GM12878 (cell line): ENCODE data around the gene GSC2. TPM values are rescaled to one million over a fixed set of nuclear protein-coding genes. Genes with fewer than 3 reads are reported as not detected.

Experiments used
- ATAC-seq: fragments of 200-7000 bp; cut with Tn5 transposase; 3 replicates; pipeline ENCODE4 v1.9.1; 2020; ENCODE audit warnings: mild to moderate bottlenecking, moderate library complexity
- BruUV-seq: library from RNA; stranded (reverse); fragments of 400-500 nt; replicated peaks from 2 replicates; lab custom pipeline; 2021; lab: Mats Ljungman, UMichigan
- CTCF ChIA-PET: fragments of 300-600 bp; sonication (Branson Sonifier 250); formaldehyde crosslinking; extraction: SDS; loops from one replicate; lab custom pipeline; 2021; ENCODE audit warnings: inconsistent platforms; lab: Yijun Ruan, JAX
- POLR2A ChIA-PET: fragments of 350-600 bp; formaldehyde crosslinking; extraction: SDS; loops from one replicate; lab custom pipeline; 2021; ENCODE audit warnings: inconsistent platforms; lab: Charles Lee
- RAD21 ChIA-PET: fragments of 300-600 bp; sonication (Branson Sonifier 250); formaldehyde crosslinking; loops from one replicate; lab custom pipeline; 2023; ENCODE audit warnings: antibody characterized with exemption; ENCODE audit not compliant: unreplicated experiment; lab: Charles Lee
- SMC1A ChIA-PET: fragments of 300-600 bp; sonication (Branson Sonifier 250); formaldehyde crosslinking; loops from one replicate; lab custom pipeline; 2023; ENCODE audit not compliant: unreplicated experiment, uncharacterized antibody; lab: Charles Lee
- DNase-seq: peaks from one replicate; pipeline ENCODE4 v3.0.0-alpha.2; 2011; ENCODE audit warnings: low read depth, low spot score
- FAIRE-seq: peaks from 3 replicates; lab custom pipeline; 2011; peaks lifted over from hg19 to GRCh38; lab: Jason Lieb, UNC
- H2AFZ ChIP-seq: 2 replicates; pipeline ENCODE4 v1.6.0; 2011; ENCODE audit warnings: low read depth, low read length, control low read depth; ENCODE audit not compliant: control insufficient read depth
- H3K27ac ChIP-seq: 2 replicates; pipeline ENCODE4 v1.5.1; 2011; ENCODE audit warnings: control low read depth; ENCODE audit not compliant: control insufficient read depth, insufficient read depth
- H3K27me3 ChIP-seq, 2 experiments: replicated peaks in 1 of 2; 2 replicates each; pipeline versions ENCODE4 v1.6.0 to v1.6.1; 2011; ENCODE audit warnings: low read length in 1 of 2; ENCODE audit not compliant: control insufficient read depth in 2 of 2, insufficient read depth in 2 of 2
- H3K36me3 ChIP-seq, 2 experiments: 2 replicates each; pipeline ENCODE4 v1.5.1; 2011; ENCODE audit warnings: low read length in 1 of 2; ENCODE audit not compliant: control insufficient read depth in 2 of 2, insufficient read depth in 2 of 2
- H3K4me1 ChIP-seq: 2 replicates; pipeline ENCODE4 v1.6.1; 2011; ENCODE audit warnings: mild to moderate bottlenecking, low read length, moderate library complexity, mixed read lengths; ENCODE audit not compliant: control insufficient read depth, insufficient read depth
- H3K4me2 ChIP-seq: 2 replicates; pipeline ENCODE4 v1.6.0; 2011; ENCODE audit warnings: control low read depth; ENCODE audit not compliant: control insufficient read depth, insufficient read depth
- H3K4me3 ChIP-seq: fragments of 200-600 bp; sonication (generic); 2 replicates; pipeline ENCODE4 v1.5.1; 2016
- H3K79me2 ChIP-seq: 2 replicates; pipeline ENCODE4 v1.6.0; 2011; ENCODE audit warnings: low read length; ENCODE audit not compliant: control insufficient read depth, insufficient read depth
- H3K9ac ChIP-seq: 2 replicates; pipeline ENCODE4 v1.8.0; 2011; ENCODE audit warnings: low read length, control low read depth, mixed read lengths; ENCODE audit not compliant: control insufficient read depth, insufficient read depth
- H3K9me3 ChIP-seq: replicated peaks from 3 replicates; pipeline ENCODE4 v1.5.1; 2011; ENCODE audit warnings: mild to moderate bottlenecking, low read length; ENCODE audit not compliant: control insufficient read depth, insufficient read depth
- H4K20me1 ChIP-seq: 2 replicates; pipeline ENCODE4 v1.6.0; 2011; ENCODE audit not compliant: control insufficient read depth, insufficient read depth
- ASH2L ChIP-seq: fragments of 300-600, 200-600 bp; sonication (generic); IDR thresholded peaks from 2 replicates; pipeline ENCODE4 v1.6.1; 2017; ENCODE audit warnings: low read depth, mild to moderate bottlenecking, borderline replicate concordance
- BCL11A ChIP-seq: IDR thresholded peaks from 2 replicates; pipeline ENCODE4 v1.6.1; 2011; ENCODE audit warnings: low read depth, low read length
- CBFB ChIP-seq: IDR thresholded peaks from 2 replicates; pipeline ENCODE4 v1.6.1; 2016; ENCODE audit warnings: antibody characterized with exemption, low read depth
- CHD4 ChIP-seq: fragments of 200-600 bp; sonication (generic); IDR thresholded peaks from 2 replicates; pipeline ENCODE4 v1.6.1; 2016; ENCODE audit warnings: mild to moderate bottlenecking
- HDAC6 ChIP-seq: fragments of 200-600 bp; sonication (generic); IDR thresholded peaks from one replicate; pipeline ENCODE4 v1.8.0; 2017; ENCODE audit warnings: antibody characterized with exemption; ENCODE audit not compliant: unreplicated experiment
- KDM1A ChIP-seq: fragments of 200-600 bp; sonication (generic); IDR thresholded peaks from 2 replicates; pipeline ENCODE4 v1.6.1; 2016; ENCODE audit warnings: borderline replicate concordance
- KLF5 ChIP-seq: fragments of 450-650 bp; IDR thresholded peaks from 2 replicates; pipeline ENCODE4 v1.6.1; 2014; ENCODE audit warnings: mild to moderate bottlenecking; ENCODE audit not compliant: partially characterized antibody
- LARP7 ChIP-seq: fragments of 450-650 bp; IDR thresholded peaks from 2 replicates; pipeline ENCODE4 v1.6.1; 2017; ENCODE audit warnings: mild to moderate bottlenecking
- MEF2A ChIP-seq: IDR thresholded peaks from 2 replicates; pipeline ENCODE4 v1.6.1; 2011; ENCODE audit warnings: low read depth, mild to moderate bottlenecking, low read length, moderate library complexity; ENCODE audit not compliant: insufficient read depth
- MYB ChIP-seq: fragments of 150-350 bp; IDR thresholded peaks from 2 replicates; pipeline ENCODE4 v1.6.1; 2014; ENCODE audit warnings: mild to moderate bottlenecking, low read depth, low read length, borderline replicate concordance
- MYC ChIP-seq: IDR thresholded peaks from 2 replicates; pipeline ENCODE4 v1.6.1; 2011; ENCODE audit warnings: mild to moderate bottlenecking, low read length, moderate library complexity, inconsistent platforms; ENCODE audit not compliant: insufficient read depth, insufficient replicate concordance, insufficient read length, severe bottlenecking
- NFYB ChIP-seq: IDR thresholded peaks from 2 replicates; pipeline ENCODE4 v1.6.1; 2011; ENCODE audit warnings: low read depth, mild to moderate bottlenecking, low read length, improper control_type of control experiment, moderate library complexity; ENCODE audit not compliant: insufficient read depth
- PAX5 ChIP-seq: IDR thresholded peaks from 2 replicates; pipeline ENCODE4 v1.6.1; 2011; ENCODE audit warnings: low read depth, low read length, borderline replicate concordance
- PML ChIP-seq: IDR thresholded peaks from 2 replicates; pipeline ENCODE4 v1.6.1; 2012; ENCODE audit warnings: low read length, inconsistent platforms
- RAD21 ChIP-seq: IDR thresholded peaks from 2 replicates; pipeline ENCODE4 v1.6.1; 2011; ENCODE audit warnings: mild to moderate bottlenecking, low read depth, low read length, moderate library complexity; ENCODE audit not compliant: insufficient read depth
- RCOR1 ChIP-seq: conservative IDR thresholded peaks from 2 replicates; pipeline ENCODE4 v1.6.1; 2012; ENCODE audit warnings: low read depth, low read length, improper control_type of control experiment
- RELA ChIP-seq: fragments of 450-650 bp; IDR thresholded peaks from 2 replicates; pipeline ENCODE4 v1.8.0; 2014; ENCODE audit warnings: borderline replicate concordance; ENCODE audit not compliant: partially characterized antibody
- SMARCA5 ChIP-seq: fragments of 450-650 bp; IDR thresholded peaks from 2 replicates; pipeline ENCODE4 v1.6.1; 2017; ENCODE audit warnings: mild to moderate bottlenecking
- WGBS: methylation state at CpG from one replicate; pipeline ENCODE4 v1.1.6; 2016; ENCODE audit warnings: low lambda C conversion rate; ENCODE audit not compliant: insufficient replicate concordance, insufficient coverage; ENCODE audit errors: missing lambda C conversion rate; 5-methylcytosine and 5-hydroxymethylcytosine counted together
- in situ Hi-C: fragments of 300-500 bp; cut with MboI; formaldehyde crosslinking; loops from 9 replicates; pipeline ENCODE4 v1.14.3; 2018; ENCODE audit warnings: mixed read lengths
- intact Hi-C: fragments of 100-400 bp; cut with micrococcal nuclease; formaldehyde crosslinking; loops from one replicate; pipeline ENCODE4 v1.14.2; 2022; ENCODE audit not compliant: unreplicated experiment
- polyA plus RNA-seq, 11 experiments: library from polyadenylated mRNA; depleted of rRNA in 4 of 11; unstranded in 6 of 11; stranded (reverse) in 5 of 11; fragments of >200 nt; fragmentation: Nextera tagmentation in 4 of 11; fragmentation: Illumina TruSeq in 1 of 11; extraction: Ambion mirVana in 4 of 11; extraction: Trizol in 1 of 11; gene quantifications; 1 replicate in 1 of 11; 2 replicates in 10 of 11; pipeline versions ENCODE4 v1.2.1 to v1.2.3, GENCODE V29; 2011 to 2016; ENCODE audit warnings: inconsistent platforms in 2 of 11, missing spikeins in 2 of 11, low read depth in 1 of 11
- total RNA-seq, 4 experiments: library from RNA; depleted of rRNA in 3 of 4; stranded (reverse); fragments of >200 nt in 3 of 4; fragmentation: Illumina TruSeq in 1 of 4; extraction: Trizol in 1 of 4; gene quantifications; 2 replicates each; pipeline versions ENCODE4 v1.2.1 to v1.2.3, GENCODE V29; 2013 to 2021

Gene GSC2
- total and polyA plus RNA-seq, 10 of the 15 experiments (the other 5 are each of a cell fraction or from before 2014, with no cell fraction given) = not detected

DNA sequence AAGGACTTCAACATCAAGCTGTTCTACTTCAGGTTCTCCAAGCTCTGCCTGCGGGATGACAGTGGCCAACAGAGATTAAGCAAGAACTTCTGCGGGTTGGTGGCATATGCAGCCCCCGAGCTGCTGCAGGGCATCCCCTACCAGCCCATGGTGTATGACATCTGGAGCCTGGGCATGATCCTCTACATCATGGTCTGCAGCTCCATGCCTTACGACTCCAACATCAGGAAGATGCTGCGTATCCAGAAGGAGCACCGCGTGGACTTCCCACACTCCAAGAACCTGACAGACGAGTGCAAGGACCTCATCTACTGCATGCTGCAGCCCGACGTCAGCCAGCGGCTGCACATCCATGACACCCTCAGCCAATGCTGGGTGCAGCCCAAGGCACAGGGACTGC lies 25.1 kb downstream of the GSC2 start:
- Histone ChIP-seq H3K79me2 (peaks cover 22% of the 10 kb centered on the region), H2AFZ (no peak overlapping the region), H3K4me3 (no peak overlapping the region), H3K4me2 (no peak overlapping the region), H4K20me1 (no peaks in the 10 kb centered on the region; the same call in 1 of the 2 replicates), H3K9me3 (no peaks in the 10 kb centered on the region), H3K27ac (no peak overlapping the region), H3K9ac (no peak overlapping the region), H3K36me3 (no peaks in the 10 kb centered on the region), H3K27me3 (no peaks in the 10 kb centered on the region; a peak in 1 of 4 replicates), H3K4me1 (peaks cover 9% of the 10 kb centered on the region)
- CTCF ChIA-PET = no interaction called here
- in situ Hi-C loops = no loop called here
- intact Hi-C loops = no loop called here
- ATAC-seq (no peak), FAIRE-seq (no peak), DNase-seq (no peak)
- SMC1A ChIA-PET = no interaction called here
- TF ChIP-seq BCL11A = no peak
- TF ChIP-seq ASH2L = no peak
- no peak for TF ChIP-seq MEF2A
- no peak for TF ChIP-seq CHD4
- no peak for TF ChIP-seq MYB
- no peak for TF ChIP-seq PAX5
- RAD21 ChIA-PET = no interaction called here
- POLR2A ChIA-PET = interaction anchor here (0.9 kb wide), 1 partner anchor 9 kb away, joined by 3 read pairs; no protein-coding TSS in a partner anchor
- no TSS peak for BruUV-seq
- 78% methylated on average over 11 of the region's 11 CpGs for WGBS

DNA sequence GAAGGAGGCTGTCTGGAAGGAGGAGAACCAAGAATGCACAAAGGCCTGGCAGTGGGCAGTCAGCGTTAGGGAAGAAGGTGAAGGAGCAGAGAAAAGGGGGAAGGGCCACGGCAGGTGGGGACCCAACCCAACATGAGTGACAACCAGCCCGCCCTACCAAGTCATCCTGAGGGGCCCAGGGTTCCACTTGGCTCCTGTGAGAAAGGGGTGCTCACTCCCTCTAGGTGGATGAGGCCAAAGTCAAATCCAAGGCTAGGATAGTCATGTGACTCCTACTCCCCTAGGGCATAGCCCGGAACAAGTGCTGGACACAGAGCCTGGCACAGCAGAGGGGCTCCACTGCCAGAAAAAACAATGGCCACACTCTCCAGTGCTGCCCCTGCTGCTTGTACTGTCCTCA lies 25.7 kb downstream of the GSC2 start:
- H3K79me2 ChIP-seq = peaks cover 26% of the 10 kb centered on the region
- no TSS peak for BruUV-seq
- H3K27ac ChIP-seq = no peak overlapping the region
- TF ChIP-seq NFYB (no peak), LARP7 (no peak), RCOR1 (no peak), MYC (no peak), HDAC6 (no peak), SMARCA5 (no peak), CBFB (no peak), PML (no peak), KDM1A (no peak), KLF5 (no peak), RAD21 (no peak), RELA (no peak)
- H3K4me1 ChIP-seq = peaks cover 9% of the 10 kb centered on the region
- no peaks in the 10 kb centered on the region; the same call in 1 of the 2 replicates for H4K20me1 ChIP-seq
- ChIA-PET SMC1A (no interaction called here), CTCF (no interaction called here), POLR2A (interaction anchor here (0.7 kb wide), 1 partner anchor 645 kb away, joined by 3 read pairs; no protein-coding TSS in a partner anchor), RAD21 (no interaction called here)
- DNase-seq (no peak), ATAC-seq (no peak), FAIRE-seq (no peak)
- H3K4me3 ChIP-seq = no peak overlapping the region
- no peaks in the 10 kb centered on the region; a peak in 1 of 4 replicates for H3K27me3 ChIP-seq
- intact Hi-C loops (no loop called here), in situ Hi-C loops (no loop called here)
- H3K9ac ChIP-seq = no peak overlapping the region
- H3K36me3 ChIP-seq = no peaks in the 10 kb centered on the region
- WGBS = 44% methylated on average over 4 of the region's 4 CpGs
- H3K4me2 ChIP-seq = no peak overlapping the region
- H3K9me3 ChIP-seq = no peaks in the 10 kb centered on the region
- no peak overlapping the region for H2AFZ ChIP-seq
